ENCODE data around the gene NFKB2. TPM values are rescaled to one million over a fixed set of nuclear protein-coding genes. Genes with fewer than 3 reads are reported as not detected.

The NFKB2 gene
- total RNA-seq, 2 donors from 2014 or later, result 7.3 to 15.6 TPM

- DNase-seq (ENCODE audit: low spot score), result no peak
- no peak overlapping the region for H3K4me3 ChIP-seq
- H3K9me3 ChIP-seq, result no peaks in the 10 kb centered on the region
- H3K36me3 ChIP-seq, result peaks cover 8% of the 10 kb centered on the region
- H3K27me3 ChIP-seq, result no peaks in the 10 kb centered on the region
- peaks cover 0 to 25% of the 10 kb centered on the region in 2 donors for H3K4me1 ChIP-seq
- H3K27ac ChIP-seq, result no peak overlapping the region
- TF ChIP-seq CTCF (IDR thresholded peaks at IDR 0.05), result no peak
Measured at GRCh38 chr10:102426803-102427287, 31.3 kb downstream of the NFKB2 start.

GRCh38 chr10:102429468-102429867 is 34.0 kb downstream of the NFKB2 start:
- no peak for TF ChIP-seq CTCF (IDR thresholded peaks at IDR 0.05)
- no peak for DNase-seq (ENCODE audit: low spot score)
- Histone ChIP-seq H3K27ac (no peak overlapping the region), H3K27me3 (no peaks in the 10 kb centered on the region), H3K4me1 (peaks cover 0 to 13% of the 10 kb centered on the region in 2 donors), H3K36me3 (peaks cover 1% of the 10 kb centered on the region), H3K9me3 (no peaks in the 10 kb centered on the region), H3K4me3 (no peak overlapping the region)

- Histone ChIP-seq H3K27me3 (no peaks in the 10 kb centered on the region), H3K4me1 (peaks cover 0 to 21% of the 10 kb centered on the region in 2 donors), H3K27ac (peak overlapping the region; percentile 85 to 90), H3K4me3 (peak overlapping the region; percentile 92 to 95), H3K36me3 (no peaks in the 10 kb centered on the region), H3K9me3 (no peaks in the 10 kb centered on the region)
- DNase-seq (ENCODE audit: low spot score), result no peak
- TF ChIP-seq CTCF (IDR thresholded peaks at IDR 0.05), result no peak
Measured at GRCh38 chr10:102431452-102432124, 36.1 kb downstream of the NFKB2 start.

GRCh38 chr10:102432162-102432950 is 36.9 kb downstream of the NFKB2 start, which contains the start of gene CUEDC2:
CUEDC2 (minus strand) TSS chr10:102432574; CDS start chr10:102425188, 7,386 bp downstream.
- Histone ChIP-seq H3K4me1 (peaks cover 0 to 21% of the 10 kb centered on the region in 2 donors), H3K4me3 (peak within 1 kb of the TSS; percentile 92 to 95), H3K9me3 (no peaks in the 10 kb centered on the region), H3K27ac (peak within 1 kb of the TSS; percentile 85 to 90), H3K36me3 (no peaks in the 10 kb centered on the region), H3K27me3 (no peaks in the 10 kb centered on the region)
- TF ChIP-seq CTCF (IDR thresholded peaks at IDR 0.05), result no peak
- peak; percentile 97 for DNase-seq (ENCODE audit: low spot score)

- H3K27ac ChIP-seq, result no peak overlapping the region
- H3K27me3 ChIP-seq, result no peaks in the 10 kb centered on the region
- no peak for TF ChIP-seq CTCF (IDR thresholded peaks at IDR 0.05)
- no peak for DNase-seq (ENCODE audit: low spot score)
- H3K9me3 ChIP-seq, result no peaks in the 10 kb centered on the region
- peaks cover 0 to 21% of the 10 kb centered on the region in 2 donors for H3K4me1 ChIP-seq
- no peak overlapping the region for H3K4me3 ChIP-seq
- H3K36me3 ChIP-seq, result no peaks in the 10 kb centered on the region
Measured at GRCh38 chr10:102433619-102434046, 38.1 kb downstream of the NFKB2 start.
